CD4-positive, alpha-beta T cell treated with Interleukin-4 for 1 hour (primary cell): ENCODE data around the gene GRID1.
"Not testable (repeated sequence)": the region's sequence is repeated elsewhere in the genome, so short reads cannot be mapped to it uniquely, and the experiment has no call there.

Source experiments
- DNase-seq, 2 donors: peaks; one replicate each; pipeline ENCODE4 v3.0.0-alpha.2; 2020 to 2022

The GRID1 gene

DNA sequence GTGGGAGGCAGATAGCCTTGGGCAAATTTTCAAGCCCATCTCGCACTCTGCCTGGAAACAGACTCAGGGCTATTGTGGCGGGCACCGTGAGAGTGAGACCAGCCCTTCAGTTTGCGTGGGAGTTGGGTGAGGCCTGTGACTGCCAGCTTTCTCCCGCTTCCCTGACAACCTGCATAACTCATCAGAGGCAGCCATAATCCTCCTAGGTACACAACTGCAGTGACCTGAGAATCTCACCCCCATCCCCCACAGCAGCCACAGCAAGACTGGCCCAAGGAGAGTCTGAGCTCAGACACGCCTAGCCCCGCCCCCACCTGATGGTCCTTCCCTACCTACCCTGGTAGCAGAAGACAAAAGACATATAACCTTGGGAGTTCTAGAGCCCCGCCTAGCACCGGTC lies 275.4 kb downstream of the GRID1 start:
- no peak for DNase-seq

GRCh38 chr10:86090807-86091206 lies 275.8 kb downstream of the GRID1 start:
- no peak for DNase-seq

- no peak for DNase-seq
These were observed 278.9 kb downstream of the GRID1 start for GRCh38 chr10:86087716-86088115.

GRCh38 chr10:86086418-86086817 lies 280.2 kb downstream of the GRID1 start:
- no peak for DNase-seq

- DNase-seq, result no peak
These were observed 280.9 kb downstream of the GRID1 start for GRCh38 chr10:86085686-86086085.

DNA sequence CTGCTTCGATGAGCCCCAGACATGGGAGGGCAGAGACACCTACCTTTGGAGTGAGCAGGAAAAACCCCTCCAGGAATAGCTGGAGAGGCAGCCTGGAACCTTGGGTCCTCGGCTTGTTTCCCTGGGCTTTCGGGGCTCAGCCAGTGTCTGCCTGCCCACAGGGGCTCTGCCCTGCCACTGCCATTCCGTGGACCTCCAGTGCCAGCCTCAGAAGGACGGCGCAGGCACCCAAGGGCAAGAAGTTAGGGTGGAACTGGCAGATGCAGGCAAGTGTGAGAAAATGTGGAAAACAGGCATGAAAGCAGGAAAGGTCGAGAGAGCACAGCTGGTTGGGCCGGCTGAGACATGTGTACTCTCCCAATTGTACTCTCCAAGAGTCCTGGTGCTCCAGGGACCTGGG lies 281.5 kb downstream of the GRID1 start:
- no peak for DNase-seq

DNA sequence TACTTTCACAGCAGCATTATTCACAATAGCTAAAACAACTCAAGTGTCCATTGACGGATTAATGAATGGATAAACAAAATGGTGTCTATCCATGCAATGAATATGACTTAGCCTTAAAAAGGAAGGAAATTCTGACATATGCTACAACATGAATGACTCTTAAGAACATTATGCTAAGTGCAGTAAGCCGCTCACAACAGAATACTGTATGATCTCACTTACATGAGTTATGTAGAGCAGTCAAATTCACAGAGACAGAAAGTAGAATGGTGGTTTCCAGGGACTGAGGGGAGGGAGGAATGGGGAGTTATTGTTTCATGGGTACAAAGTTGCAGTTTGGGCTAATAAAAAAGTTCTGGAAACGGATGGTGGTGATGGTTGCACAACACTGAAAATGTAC lies 282.0 kb downstream of the GRID1 start:
- no peak for DNase-seq

GRCh38 chr10:86083664-86084175 lies 282.9 kb downstream of the GRID1 start:
- no peak for DNase-seq

DNA sequence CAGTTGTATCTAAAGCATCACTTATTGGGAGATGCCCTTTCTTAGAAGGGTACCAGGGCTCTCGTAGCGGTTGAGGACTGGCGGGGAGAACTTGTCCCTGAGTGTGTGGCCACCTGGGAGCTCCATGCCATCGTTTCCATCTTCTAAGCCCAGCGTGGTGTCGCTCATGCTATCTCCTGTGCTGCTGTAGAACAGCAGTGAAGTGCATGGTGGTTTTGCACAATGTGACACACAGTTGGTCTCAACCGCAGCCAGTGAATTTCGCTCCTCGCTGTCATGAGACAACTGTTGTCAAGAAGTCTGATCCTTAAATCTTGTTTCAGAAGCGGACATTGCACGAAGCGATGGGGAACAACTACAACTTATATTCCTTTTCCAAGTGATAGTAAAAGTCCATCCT lies 283.4 kb downstream of the GRID1 start:
- DNase-seq, result no peak

DNA sequence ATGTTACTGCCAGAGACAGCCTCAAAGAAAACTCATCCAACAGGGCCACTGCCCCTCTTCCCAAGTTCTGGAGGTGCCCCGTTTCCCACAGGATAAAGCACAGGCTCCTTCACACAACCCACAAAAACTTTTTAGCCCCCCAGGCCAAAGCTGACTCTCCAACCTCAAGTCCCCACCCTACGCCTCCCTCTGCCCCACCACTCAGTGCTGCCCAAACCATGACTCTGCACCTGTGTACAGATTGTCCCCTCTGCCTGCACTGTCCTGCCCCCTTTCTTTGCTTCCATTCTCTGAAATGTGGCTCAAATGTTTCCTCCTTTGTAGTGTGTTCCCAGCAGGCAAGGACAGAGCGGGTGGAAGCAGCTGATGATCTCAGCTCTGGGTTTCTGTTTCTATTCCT lies 284.0 kb downstream of the GRID1 start:
- no peak for DNase-seq

DNA sequence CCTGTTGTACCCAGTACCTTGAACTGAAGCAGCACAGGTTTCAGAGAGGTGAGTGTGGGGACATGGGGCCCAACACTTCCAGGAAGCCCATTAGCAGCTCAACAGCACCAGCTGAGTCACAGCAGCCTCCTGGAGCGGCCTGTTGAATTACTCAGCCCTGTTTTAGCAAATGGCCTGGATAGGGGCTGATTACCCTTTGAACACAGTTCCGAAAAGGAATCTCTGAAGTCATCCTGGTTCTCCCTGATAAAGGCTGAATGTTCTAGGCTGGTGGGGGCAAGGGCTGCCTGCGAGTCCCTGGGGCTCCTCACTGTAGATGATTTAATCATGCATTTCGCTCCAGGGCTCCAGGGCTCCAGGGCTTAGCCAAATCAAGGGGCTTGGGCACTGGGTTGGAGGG lies 287.5 kb downstream of the GRID1 start:
- DNase-seq, result no peak

DNA sequence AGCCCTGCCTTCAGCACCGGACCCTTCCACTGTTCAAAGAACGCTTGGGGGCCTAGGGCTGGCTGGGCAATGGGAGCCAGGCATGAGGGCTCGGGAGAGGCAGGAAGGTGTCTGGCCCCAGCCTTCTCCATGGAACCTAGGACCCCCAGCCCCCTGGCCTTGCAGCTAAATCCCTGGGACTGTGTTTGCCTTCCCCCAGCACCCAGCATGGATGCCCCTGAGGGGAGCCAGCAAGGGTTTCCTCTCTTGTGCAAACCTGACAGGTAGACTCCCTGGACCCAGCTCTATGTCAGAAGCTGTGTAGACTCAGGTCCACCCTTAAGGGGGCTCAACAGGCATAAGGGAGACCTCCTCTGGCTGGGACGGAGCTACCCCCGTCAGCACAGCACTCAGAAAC lies 288.0 kb downstream of the GRID1 start:
- DNase-seq, result no peak

- no peak for DNase-seq
These were observed 288.5 kb downstream of the GRID1 start for GRCh38 chr10:86077871-86078638.

DNA sequence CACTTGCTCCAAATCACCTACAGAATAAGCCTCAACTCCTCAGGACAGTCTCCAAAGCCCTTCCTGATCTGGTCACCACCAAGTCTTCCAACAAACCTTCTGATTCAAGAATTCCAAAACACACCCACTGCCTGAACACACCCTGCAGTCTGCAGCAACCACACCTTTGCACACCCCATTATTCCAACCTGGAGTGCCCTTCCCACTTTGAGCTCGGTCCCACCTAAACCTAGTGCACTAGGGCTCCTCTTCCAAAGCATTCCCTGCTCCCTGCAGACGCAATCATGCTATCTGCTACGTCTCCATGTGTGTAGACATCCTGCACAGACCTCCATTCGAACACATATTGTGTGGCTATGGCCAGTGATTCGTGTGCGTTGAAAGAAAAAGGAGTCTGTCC lies 289.3 kb downstream of the GRID1 start:
- no peak for DNase-seq

DNA sequence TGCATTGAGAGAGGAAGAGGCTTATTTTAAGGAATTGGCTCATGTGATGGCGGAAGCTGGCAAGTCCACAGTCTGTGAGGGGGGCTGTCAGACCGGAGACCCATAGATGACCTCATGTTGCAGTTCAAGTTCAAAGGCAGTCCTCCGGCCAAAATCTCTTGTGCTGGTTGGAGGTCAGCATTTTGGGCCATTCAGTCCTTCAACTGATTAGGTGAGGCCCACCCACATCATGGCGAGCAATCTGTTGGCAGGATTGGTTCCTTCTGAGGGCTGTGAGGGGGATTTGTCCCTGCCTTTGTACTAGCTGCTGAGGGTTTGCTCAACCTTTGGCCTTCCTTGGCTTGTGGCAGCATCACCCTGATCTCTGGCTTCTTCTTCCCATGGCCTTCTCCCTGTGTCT lies 290.1 kb downstream of the GRID1 start:
- not testable (repeated sequence) for DNase-seq

GRCh38 chr10:86075512-86075911 lies 291.1 kb downstream of the GRID1 start:
- no peak for DNase-seq

DNA sequence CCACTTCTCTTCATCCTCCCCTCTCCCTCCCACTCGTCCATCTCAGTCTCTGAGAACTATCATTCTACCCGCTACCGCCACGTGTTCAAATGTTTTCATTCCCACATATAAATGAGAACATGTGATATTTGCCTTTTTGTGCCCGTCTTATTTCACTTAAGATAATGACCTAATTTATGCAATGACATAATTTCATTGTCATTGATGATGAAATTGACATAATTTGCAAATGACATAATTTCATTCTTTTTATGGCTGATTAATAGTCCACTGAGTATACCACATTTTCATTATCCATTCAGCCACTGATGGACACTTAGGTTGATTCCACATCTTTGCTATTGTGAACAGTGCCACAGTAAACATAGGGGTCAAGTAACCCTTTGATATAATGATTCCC lies 292.3 kb downstream of the GRID1 start:
- DNase-seq, result no peak

DNA sequence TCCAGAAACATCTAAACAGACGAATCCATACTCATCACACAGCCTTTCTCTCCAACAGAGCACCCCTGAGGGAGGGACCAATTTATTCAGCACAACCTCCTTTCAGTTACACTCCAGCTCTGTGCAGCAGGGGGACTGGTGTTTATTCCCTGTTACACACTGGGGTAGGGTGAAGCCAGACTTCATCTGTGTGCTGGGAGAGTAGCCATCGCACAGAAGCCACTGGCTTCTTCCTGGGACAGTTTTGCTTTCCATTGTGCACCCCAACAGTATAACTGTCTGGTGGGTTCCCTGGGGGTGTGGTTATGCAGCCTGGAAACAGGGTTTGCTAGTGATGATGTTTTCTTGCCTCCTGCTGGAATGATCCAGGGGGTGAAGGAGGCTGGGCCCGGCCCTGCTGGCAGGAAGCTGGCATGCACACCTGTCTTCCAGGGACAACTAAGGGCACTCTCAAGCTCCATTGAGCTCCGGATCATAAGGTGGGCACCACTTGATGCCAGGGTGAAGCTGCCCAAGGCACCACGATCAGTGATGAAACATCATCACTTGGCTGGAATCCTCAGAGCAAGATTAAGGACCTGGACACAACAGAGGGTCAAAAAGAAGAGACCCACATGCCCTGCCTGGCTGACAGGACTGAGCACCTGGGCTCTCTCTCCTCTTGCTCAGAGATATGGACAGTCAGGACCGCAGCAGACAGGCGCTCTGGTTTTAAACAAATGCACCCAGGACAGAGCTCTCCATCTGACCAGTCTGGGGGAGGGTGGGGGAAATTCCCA lies 293.2 kb downstream of the GRID1 start:
- DNase-seq, result no peak

- no peak for DNase-seq
These were observed 294.2 kb downstream of the GRID1 start for GRCh38 chr10:86072413-86072812.

- DNase-seq, result no peak
These were observed 294.8 kb downstream of the GRID1 start for GRCh38 chr10:86071758-86072157.

- DNase-seq, result no peak
These were observed 295.4 kb downstream of the GRID1 start for GRCh38 chr10:86071145-86071544.

GRCh38 chr10:86070278-86070677 lies 296.3 kb downstream of the GRID1 start:
- no peak for DNase-seq

DNA sequence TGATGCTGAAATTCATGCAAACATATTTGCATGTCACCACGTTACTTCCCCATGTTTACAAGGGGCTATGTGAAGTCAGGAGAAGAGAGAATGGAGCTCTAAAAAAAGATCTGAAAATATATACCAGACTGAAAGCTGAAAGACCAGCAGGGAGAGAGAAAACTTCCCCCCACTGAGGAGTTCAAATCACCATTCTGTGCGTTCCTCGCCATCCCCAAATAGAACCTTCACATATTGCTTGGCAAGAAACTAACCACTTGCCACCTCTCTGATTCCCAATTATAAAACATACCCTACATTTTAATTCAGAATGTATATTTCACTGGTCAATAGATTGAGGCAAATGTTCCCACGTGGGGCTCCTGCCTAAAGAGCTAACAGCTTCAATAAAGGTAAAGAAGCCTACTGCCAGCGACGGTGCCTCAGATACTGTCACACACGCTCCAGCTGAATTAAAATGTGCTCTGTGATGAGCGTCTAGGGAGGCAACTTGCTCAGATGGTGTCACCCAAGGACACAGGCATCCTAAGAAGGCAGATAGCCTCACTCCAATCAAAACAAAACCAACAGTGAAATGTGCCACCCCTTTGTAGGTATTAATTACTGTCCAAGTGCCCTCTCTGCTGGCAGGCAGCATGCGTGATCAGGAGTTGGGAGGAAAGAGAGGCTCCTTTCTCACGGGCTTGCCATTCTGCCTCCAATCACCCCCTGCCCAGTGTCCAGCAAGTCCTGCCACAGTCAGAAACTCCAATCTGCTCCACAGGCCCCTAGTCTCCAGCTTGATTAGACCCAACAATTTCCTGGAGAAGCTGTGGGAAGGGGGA lies 298.2 kb downstream of the GRID1 start:
- DNase-seq, result no peak
